Measurements from ENCODE around the gene ERV3-1.

GRCh38 chr7:64996305-64996704 is 10.2 kb downstream of the ERV3-1 start:
- TF ChIP-seq CTCF (conservative IDR thresholded peaks at IDR 0.05; ENCODE audit: low read depth, low read length) (no peak), EZH2 (IDR thresholded peaks at IDR 0.05; ENCODE audit: borderline replicate concordance, low read depth, low read length, poor library complexity, severe bottlenecking) (no peak)
